ENCODE measurements around the gene NACA2. TPM values are rescaled to one million over a fixed set of nuclear protein-coding genes. Genes with fewer than 3 reads are reported as not detected.
"Not testable (repeated sequence)": the region's sequence is repeated elsewhere in the genome, so short reads cannot be mapped to it uniquely, and the experiment has no call there.

The NACA2 gene
- total and polyA plus RNA-seq, 2 of the 8 experiments (the other 6 are each of a cell fraction or from before 2014, with no cell fraction given), result not detected

DNA sequence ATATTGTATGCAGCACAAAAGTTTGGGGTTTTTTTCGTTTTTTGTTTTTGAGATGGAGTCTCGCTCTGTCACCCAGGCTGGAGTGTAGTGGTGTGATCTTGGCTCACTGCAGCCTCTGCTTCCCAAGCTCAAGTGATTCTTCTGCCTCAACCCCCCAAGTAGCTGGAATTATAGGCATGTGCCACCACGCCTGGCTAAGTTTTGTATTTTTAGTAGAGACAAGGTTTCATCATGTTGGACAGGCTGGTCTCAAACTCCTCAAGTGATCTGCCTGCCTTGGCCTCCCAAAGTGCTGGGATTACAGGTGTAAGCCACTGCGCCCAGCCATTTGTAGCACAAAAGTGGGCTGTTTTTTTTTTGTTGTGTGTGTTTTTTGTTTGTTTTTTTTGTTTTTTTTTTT is 37.1 kb upstream of the NACA2 start:
- WGBS, 2 experiments (ENCODE audit: extremely low coverage in 1 of 2, insufficient coverage in 1 of 2, insufficient read length in 1 of 2, insufficient replicate concordance in 2 of 2, low coverage in 1 of 2, low lambda C conversion rate in 2 of 2, missing lambda C conversion rate in 1 of 2), result 91% methylated on average over 4 of the region's 4 CpGs; no CpG with 5 or more reads in 1 of the 2 experiments

More for the DNA sequence above, 37.1 kb upstream of the NACA2 start:
- H3K4me3 ChIP-seq (ENCODE audit: extremely low read depth in 1 of 4, insufficient read depth in 2 of 4, low read depth in 3 of 4, low read length in 4 of 4); H4K5ac ChIP-seq (ENCODE audit: insufficient read length, low read depth, low read length); H4K20me1 ChIP-seq (replicated peaks in 1 of 2; ENCODE audit: control insufficient read depth in 1 of 2, insufficient read depth in 2 of 2, low read length in 2 of 2); H2AK5ac ChIP-seq (ENCODE audit: low read depth, low read length); H3K4me1 ChIP-seq (replicated peaks in 1 of 4; ENCODE audit: control insufficient read depth in 3 of 4, insufficient read depth in 4 of 4, low read length in 3 of 4); H3K4me2 ChIP-seq (ENCODE audit: insufficient read depth in 1 of 2, low read depth in 2 of 2, low read length in 2 of 2); H2BK12ac ChIP-seq (ENCODE audit: low read depth, low read length); H3K18ac ChIP-seq (ENCODE audit: extremely low read depth, low read length); H3K4ac ChIP-seq (replicated peaks; ENCODE audit: insufficient read length, low read depth, low read length); H3K9me3 ChIP-seq (ENCODE audit: insufficient read depth in 2 of 2, low read depth in 1 of 2, low read length in 1 of 2); POLR2A ChIA-PET (ENCODE audit: partially characterized antibody); FAIRE-seq; H3K36me3 ChIP-seq (ENCODE audit: control insufficient read depth in 2 of 4, insufficient read depth in 4 of 4, low read length in 3 of 4); H3K27me3 ChIP-seq (replicated peaks in 1 of 4; ENCODE audit: control insufficient read depth in 3 of 4, extremely low read depth in 1 of 4, insufficient read depth in 3 of 4, low read length in 3 of 4); H4K8ac ChIP-seq (ENCODE audit: extremely low read depth, insufficient read depth, low read length); H2BK20ac ChIP-seq (ENCODE audit: low read length); H2BK5ac ChIP-seq (ENCODE audit: low read depth, low read length); H3K14ac ChIP-seq (ENCODE audit: insufficient read length); H2AFZ ChIP-seq (ENCODE audit: low read length); H2BK15ac ChIP-seq (ENCODE audit: low read length); H2BK120ac ChIP-seq (replicated peaks; ENCODE audit: low read depth, low read length); H3K79me2 ChIP-seq (ENCODE audit: control insufficient read depth in 1 of 2, insufficient read depth in 2 of 2, low read length in 2 of 2); H3K79me1 ChIP-seq (ENCODE audit: low read depth, low read length); H3K56ac ChIP-seq (replicated peaks; ENCODE audit: insufficient read length, low read depth, low read length); CTCF ChIA-PET (ENCODE audit: partially characterized antibody); H3K9ac ChIP-seq (replicated peaks in 1 of 4; ENCODE audit: extremely low read depth in 1 of 4, low read depth in 3 of 4, low read length in 3 of 4); DNase-seq (ENCODE audit: low read depth in 1 of 2, low spot score in 2 of 2); H3K23me2 ChIP-seq (ENCODE audit: low read depth, low read length); H3K23ac ChIP-seq (ENCODE audit: insufficient read length); H3K27ac ChIP-seq (ENCODE audit: low read depth, low read length); H4K91ac ChIP-seq (replicated peaks; ENCODE audit: insufficient read length, low read length): not testable (repeated sequence)
